Endothelial cell of umbilical vein (primary cell): ENCODE measurements around the gene TREML4. TPM values are rescaled to one million over a fixed set of nuclear protein-coding genes. Genes with fewer than 3 reads are reported as not detected.

Source experiments
- BruUV-seq: library from RNA; stranded (reverse); fragments of 400-500 nt; replicated peaks from 2 replicates; lab custom pipeline; 2021; lab: Mats Ljungman, UMichigan
- CTCF ChIA-PET: fragments of 300-600, 350-600 bp; sonication (Branson Sonifier 250); formaldehyde crosslinking; loops from one replicate; lab custom pipeline; 2021; ENCODE audit warnings: antibody characterized with exemption, inconsistent platforms; lab: Charles Lee
- POLR2A ChIA-PET: fragments of 300-600, 350-600 bp; sonication (Branson Sonifier 250); formaldehyde crosslinking; loops from one replicate; lab custom pipeline; 2021; ENCODE audit warnings: antibody characterized with exemption, inconsistent platforms; lab: Charles Lee
- DNase-seq: peaks from one replicate; pipeline ENCODE4 v3.0.0-alpha.2; 2011; ENCODE audit warnings: low read depth, low spot score
- FAIRE-seq: peaks from 2 replicates; lab custom pipeline; 2011; peaks lifted over from hg19 to GRCh38; lab: Jason Lieb, UNC
- H2AFZ ChIP-seq: 2 replicates; pipeline ENCODE4 v1.6.0; 2012; ENCODE audit warnings: low read depth, low read length, control low read depth, inconsistent platforms
- H3K27ac ChIP-seq: 2 replicates; pipeline ENCODE4 v1.5.1; 2011; ENCODE audit warnings: low read depth, mild to moderate bottlenecking, control low read depth, low read length, moderate library complexity; ENCODE audit not compliant: insufficient read depth
- H3K27me3 ChIP-seq, 2 experiments: 2 replicates each; pipeline versions ENCODE4 v1.6.0 to v1.6.1; 2011; ENCODE audit warnings: low read length in 2 of 2, mixed read lengths in 1 of 2; ENCODE audit not compliant: control insufficient read depth in 2 of 2, insufficient read depth in 2 of 2
- H3K36me3 ChIP-seq, 2 experiments: 2 replicates in 1 of 2; 3 replicates in 1 of 2; pipeline ENCODE4 v1.5.1; 2011; ENCODE audit warnings: low read length in 2 of 2, mild to moderate bottlenecking in 1 of 2, moderate library complexity in 1 of 2; ENCODE audit not compliant: control insufficient read depth in 2 of 2, insufficient read depth in 2 of 2; ENCODE audit errors: extremely low read depth in 1 of 2
- H3K4me1 ChIP-seq: 3 replicates; pipeline ENCODE4 v1.5.1; 2011; ENCODE audit warnings: mild to moderate bottlenecking, low read length; ENCODE audit not compliant: control insufficient read depth, insufficient read depth; ENCODE audit errors: extremely low read depth
- H3K4me2 ChIP-seq: 2 replicates; pipeline ENCODE4 v1.6.1; 2011; ENCODE audit warnings: low read length, control low read depth, mixed read lengths; ENCODE audit not compliant: insufficient read depth
- H3K4me3 ChIP-seq, 3 experiments: fragments of 200-600 bp in 1 of 3; sonication (generic), shearing (Covaris generic) in 1 of 3; replicated peaks in 1 of 3; 2 replicates each; pipeline ENCODE4 v1.5.1; 2011 to 2016; ENCODE audit warnings: control low read depth in 3 of 3, low read length in 3 of 3, mild to moderate bottlenecking in 2 of 3, inconsistent platforms in 1 of 3, low read depth in 1 of 3, moderate library complexity in 1 of 3; ENCODE audit not compliant: insufficient read depth in 1 of 3
- H3K79me2 ChIP-seq: 2 replicates; pipeline ENCODE4 v1.6.0; 2012; ENCODE audit warnings: low read length, inconsistent platforms; ENCODE audit not compliant: control insufficient read depth, insufficient read depth
- H3K9ac ChIP-seq: replicated peaks from 2 replicates; pipeline ENCODE3; 2011; ENCODE audit warnings: low read length, control low read depth; ENCODE audit not compliant: insufficient read depth; ENCODE audit errors: extremely low read depth
- H3K9me1 ChIP-seq: replicated peaks from 3 replicates; pipeline ENCODE4 v1.6.0; 2011; ENCODE audit warnings: mild to moderate bottlenecking, low read length; ENCODE audit not compliant: control insufficient read depth, insufficient read depth; ENCODE audit errors: extremely low read depth
- H3K9me3 ChIP-seq: replicated peaks from 2 replicates; pipeline ENCODE4 v1.5.1; 2012; ENCODE audit warnings: low read length, inconsistent platforms; ENCODE audit not compliant: control insufficient read depth, insufficient read depth
- H4K20me1 ChIP-seq: replicated peaks from 2 replicates; pipeline ENCODE3; 2011; ENCODE audit warnings: mild to moderate bottlenecking, low read length; ENCODE audit not compliant: control insufficient read depth, insufficient read depth; ENCODE audit errors: extremely low read depth
- CTCF ChIP-seq, 2 donors: IDR thresholded peaks; 1 replicate in 1 of 2; 2 replicates in 1 of 2; pipeline ENCODE4 v1.5.1; 2011; ENCODE audit warnings: low read length in 2 of 2, mild to moderate bottlenecking in 2 of 2, moderate library complexity in 2 of 2, control low read depth in 1 of 2, inconsistent platforms in 1 of 2, low read depth in 1 of 2; ENCODE audit not compliant: insufficient read depth in 1 of 2; ENCODE audit errors: extremely low read depth in 1 of 2
- EZH2 ChIP-seq: IDR thresholded peaks from 2 replicates; pipeline ENCODE4 v1.6.1; 2012; ENCODE audit warnings: borderline replicate concordance, low read depth, mild to moderate bottlenecking, moderate library complexity, low read length, inconsistent platforms; ENCODE audit not compliant: severe bottlenecking
- FOS ChIP-seq: IDR thresholded peaks from 2 replicates; pipeline ENCODE4 v1.6.1; 2011; ENCODE audit warnings: mild to moderate bottlenecking, low read length, moderate library complexity, borderline replicate concordance; ENCODE audit not compliant: insufficient read depth
- GATA2 ChIP-seq: IDR thresholded peaks from 2 replicates; pipeline ENCODE4 v1.7.0; 2011; ENCODE audit warnings: low read depth, mild to moderate bottlenecking, moderate library complexity, mixed read lengths, low read length; ENCODE audit not compliant: insufficient read length, insufficient read depth
- JUN ChIP-seq: IDR thresholded peaks from 2 replicates; pipeline ENCODE4 v1.6.1; 2011; ENCODE audit warnings: borderline replicate concordance, low read depth; ENCODE audit not compliant: insufficient read length, insufficient read depth
- MYC ChIP-seq: IDR thresholded peaks from one replicate; pipeline ENCODE4 v1.6.1; 2011; ENCODE audit warnings: mild to moderate bottlenecking, low read depth, low read length
- POLR2A ChIP-seq: IDR thresholded peaks from 2 replicates; pipeline ENCODE4 v1.6.1; 2012; ENCODE audit warnings: low read depth, mild to moderate bottlenecking, control low read depth, low read length
- POLR2AphosphoS5 ChIP-seq: IDR thresholded peaks from 2 replicates; pipeline ENCODE4 v1.6.1; 2012; ENCODE audit warnings: low read depth, mild to moderate bottlenecking, control low read depth, low read length, moderate library complexity; ENCODE audit not compliant: insufficient read depth
- dilution Hi-C: fragments of 300-500 bp; cut with MboI; formaldehyde crosslinking; loops from one replicate; pipeline ENCODE4 v1.15.0; 2019; ENCODE audit warnings: low sequenced_read_pairs; ENCODE audit not compliant: extremely low pct_ligation_motif_present
- intact Hi-C: fragments of 100-400 bp; cut with micrococcal nuclease; formaldehyde crosslinking; loops from one replicate; pipeline ENCODE4 v1.10.0; 2022
- polyA plus RNA-seq, 4 experiments: library from polyadenylated mRNA; depleted of rRNA in 3 of 4; stranded (reverse) in 3 of 4; unstranded in 1 of 4; fragments of >200 nt; gene quantifications; 2 replicates each; pipeline versions ENCODE4 v1.2.1 to v1.2.3, GENCODE V29; 2011 to 2012; ENCODE audit warnings: missing spikeins in 1 of 4
- total RNA-seq: library from RNA; stranded (reverse); gene quantifications from 2 replicates; pipeline ENCODE4 v1.2.3, GENCODE V29; 2021
- TF ChIP-seq, protein P1 (sequence below): IDR thresholded peaks from 2 replicates; pipeline ENCODE4 v1.6.1; 2011; ENCODE audit not compliant: insufficient read depth, insufficient read length

Gene TREML4
- total and polyA plus RNA-seq, 2 donors (not counting 3 experiments of a cell fraction or from before 2014, with no cell fraction given) = not detected

DNA sequence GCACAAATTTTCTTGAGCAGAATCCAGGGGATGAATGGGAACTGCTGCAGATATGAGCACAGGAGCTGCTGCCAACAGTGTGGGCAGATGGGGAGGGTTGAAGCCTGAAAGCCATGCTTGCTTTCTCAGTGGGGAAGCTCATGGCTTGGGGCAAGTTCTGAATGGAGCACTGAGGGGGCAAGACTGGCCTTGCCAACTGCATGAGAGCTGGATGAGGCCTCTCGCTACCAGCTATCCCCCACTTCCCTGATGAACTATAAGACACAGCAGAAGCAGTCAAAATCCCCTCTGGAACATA lies 30.0 kb downstream of the TREML4 start:
- no peaks in the 10 kb centered on the region for H3K4me1 ChIP-seq
- no peak overlapping the region for H3K4me2 ChIP-seq
- intact Hi-C loops (no loop called here), dilution Hi-C loops (no loop called here)
- no peaks in the 10 kb centered on the region for H3K9me1 ChIP-seq
- ChIA-PET POLR2A (no interaction called here), CTCF (interaction anchor here (1.6 kb wide), 1 partner anchor 21 kb away, joined by 3 read pairs; no protein-coding TSS in a partner anchor)
- H3K9ac ChIP-seq = no peak overlapping the region
- no peaks in the 10 kb centered on the region for H3K9me3 ChIP-seq
- H3K36me3 ChIP-seq = no peaks in the 10 kb centered on the region
- no peaks in the 10 kb centered on the region for H3K79me2 ChIP-seq
- no TSS peak for BruUV-seq
- no peak overlapping the region for H2AFZ ChIP-seq
- no peak for TF ChIP-seq MYC
- TF ChIP-seq EZH2 = no peak
- no peak for TF ChIP-seq POLR2A
- TF ChIP-seq CTCF (IDR thresholded peaks at IDR 0.05; ENCODE audit: extremely low read depth in 1 of 2, insufficient read depth in 1 of 2, low read depth in 1 of 2, low read length in 2 of 2) = no peak
- TF ChIP-seq, protein P1, sequence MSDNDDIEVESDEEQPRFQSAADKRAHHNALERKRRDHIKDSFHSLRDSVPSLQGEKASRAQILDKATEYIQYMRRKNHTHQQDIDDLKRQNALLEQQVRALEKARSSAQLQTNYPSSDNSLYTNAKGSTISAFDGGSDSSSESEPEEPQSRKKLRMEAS = no peak
- TF ChIP-seq JUN = no peak
- no peak for TF ChIP-seq GATA2
- TF ChIP-seq POLR2AphosphoS5 = no peak
- no peak for TF ChIP-seq FOS
- DNase-seq = no peak
- H3K27me3 ChIP-seq = no peaks in the 10 kb centered on the region
- no peak overlapping the region for H3K4me3 ChIP-seq
- FAIRE-seq = no peak
- H3K27ac ChIP-seq = no peak overlapping the region
- H4K20me1 ChIP-seq = no peaks in the 10 kb centered on the region
